HEK293 (cell line): Measurements from ENCODE around the gene NFIX.

Experiments
- ZBTB21 ChIP-seq: fragments of 450-650 bp; formaldehyde crosslinking; IDR thresholded peaks from 2 replicates; pipeline ENCODE4 v1.5.1; 2017; ENCODE audit warnings: missing biosample characterization, missing genetic modification characterization
- ZBTB8A ChIP-seq: fragments of 450-650 bp; formaldehyde crosslinking; IDR thresholded peaks from 2 replicates; pipeline ENCODE4 v1.5.1; 2016; ENCODE audit warnings: missing biosample characterization, missing genetic modification characterization
- ZNF292 ChIP-seq: fragments of 450-650 bp; formaldehyde crosslinking; IDR thresholded peaks from 2 replicates; pipeline ENCODE4 v1.5.1; 2016; ENCODE audit warnings: low read depth, missing biosample characterization, missing genetic modification characterization, borderline replicate concordance
- ZNF558 ChIP-seq: fragments of 450-650 bp; formaldehyde crosslinking; IDR thresholded peaks from 2 replicates; pipeline ENCODE4 v1.5.1; 2016; ENCODE audit warnings: missing biosample characterization, missing genetic modification characterization
- TF ChIP-seq, protein P1 (sequence below): fragments of 450-650 bp; formaldehyde crosslinking; IDR thresholded peaks from 2 replicates; pipeline ENCODE4 v1.5.1; 2016; ENCODE audit warnings: missing biosample characterization, missing genetic modification characterization
- TF ChIP-seq, protein P2 (sequence below): fragments of 450-650 bp; formaldehyde crosslinking; IDR thresholded peaks from 2 replicates; pipeline ENCODE4 v1.5.1; 2016; ENCODE audit warnings: missing biosample characterization, missing genetic modification characterization

DNA sequence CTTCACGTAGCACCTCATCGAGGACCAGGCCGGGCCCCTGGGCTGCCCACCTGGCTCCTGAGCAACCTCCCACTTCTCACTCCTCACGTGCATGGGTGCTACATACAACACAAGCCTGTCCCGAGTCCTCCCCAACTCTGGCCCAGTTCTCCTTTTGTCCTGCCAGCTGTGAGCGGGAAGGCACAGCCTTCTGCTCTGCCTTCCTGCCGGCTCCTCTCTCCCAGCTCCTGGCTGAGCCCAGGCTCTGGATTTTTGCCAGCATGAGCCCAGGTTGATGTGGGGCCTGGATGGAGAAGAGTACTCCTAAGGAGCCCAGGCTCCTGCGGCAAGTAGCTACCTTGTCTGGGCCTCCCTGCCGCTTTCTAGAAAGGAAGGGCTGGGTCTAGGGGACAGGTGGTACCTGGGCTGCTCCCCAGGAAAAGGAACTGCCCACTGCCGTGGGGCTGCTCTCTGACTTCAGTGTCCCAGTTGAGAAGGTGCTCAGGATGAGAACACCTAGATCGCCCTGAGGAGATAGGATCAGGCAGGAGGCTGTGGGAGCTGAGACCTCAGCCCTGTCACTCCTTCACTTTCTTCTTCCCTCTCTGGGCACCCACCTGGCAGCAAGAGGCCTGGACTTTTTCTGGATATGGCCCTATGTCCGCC, 83.7 kb downstream of the NFIX start:
- TF ChIP-seq, protein P1, sequence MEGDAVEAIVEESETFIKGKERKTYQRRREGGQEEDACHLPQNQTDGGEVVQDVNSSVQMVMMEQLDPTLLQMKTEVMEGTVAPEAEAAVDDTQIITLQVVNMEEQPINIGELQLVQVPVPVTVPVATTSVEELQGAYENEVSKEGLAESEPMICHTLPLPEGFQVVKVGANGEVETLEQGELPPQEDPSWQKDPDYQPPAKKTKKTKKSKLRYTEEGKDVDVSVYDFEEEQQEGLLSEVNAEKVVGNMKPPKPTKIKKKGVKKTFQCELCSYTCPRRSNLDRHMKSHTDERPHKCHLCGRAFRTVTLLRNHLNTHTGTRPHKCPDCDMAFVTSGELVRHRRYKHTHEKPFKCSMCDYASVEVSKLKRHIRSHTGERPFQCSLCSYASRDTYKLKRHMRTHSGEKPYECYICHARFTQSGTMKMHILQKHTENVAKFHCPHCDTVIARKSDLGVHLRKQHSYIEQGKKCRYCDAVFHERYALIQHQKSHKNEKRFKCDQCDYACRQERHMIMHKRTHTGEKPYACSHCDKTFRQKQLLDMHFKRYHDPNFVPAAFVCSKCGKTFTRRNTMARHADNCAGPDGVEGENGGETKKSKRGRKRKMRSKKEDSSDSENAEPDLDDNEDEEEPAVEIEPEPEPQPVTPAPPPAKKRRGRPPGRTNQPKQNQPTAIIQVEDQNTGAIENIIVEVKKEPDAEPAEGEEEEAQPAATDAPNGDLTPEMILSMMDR = no peak
- TF ChIP-seq ZBTB21 (tag by site-specific recombination) = no peak
- TF ChIP-seq ZBTB8A (tag by site-specific recombination) = no peak
- TF ChIP-seq, protein P2, sequence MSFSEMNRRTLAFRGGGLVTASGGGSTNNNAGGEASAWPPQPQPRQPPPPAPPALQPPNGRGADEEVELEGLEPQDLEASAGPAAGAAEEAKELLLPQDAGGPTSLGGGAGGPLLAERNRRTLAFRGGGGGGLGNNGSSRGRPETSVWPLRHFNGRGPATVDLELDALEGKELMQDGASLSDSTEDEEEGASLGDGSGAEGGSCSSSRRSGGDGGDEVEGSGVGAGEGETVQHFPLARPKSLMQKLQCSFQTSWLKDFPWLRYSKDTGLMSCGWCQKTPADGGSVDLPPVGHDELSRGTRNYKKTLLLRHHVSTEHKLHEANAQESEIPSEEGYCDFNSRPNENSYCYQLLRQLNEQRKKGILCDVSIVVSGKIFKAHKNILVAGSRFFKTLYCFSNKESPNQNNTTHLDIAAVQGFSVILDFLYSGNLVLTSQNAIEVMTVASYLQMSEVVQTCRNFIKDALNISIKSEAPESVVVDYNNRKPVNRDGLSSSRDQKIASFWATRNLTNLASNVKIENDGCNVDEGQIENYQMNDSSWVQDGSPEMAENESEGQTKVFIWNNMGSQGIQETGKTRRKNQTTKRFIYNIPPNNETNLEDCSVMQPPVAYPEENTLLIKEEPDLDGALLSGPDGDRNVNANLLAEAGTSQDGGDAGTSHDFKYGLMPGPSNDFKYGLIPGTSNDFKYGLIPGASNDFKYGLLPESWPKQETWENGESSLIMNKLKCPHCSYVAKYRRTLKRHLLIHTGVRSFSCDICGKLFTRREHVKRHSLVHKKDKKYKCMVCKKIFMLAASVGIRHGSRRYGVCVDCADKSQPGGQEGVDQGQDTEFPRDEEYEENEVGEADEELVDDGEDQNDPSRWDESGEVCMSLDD (tag by site-specific recombination) = no peak
- TF ChIP-seq ZNF558 (tag by site-specific recombination) = no peak
- no peak for TF ChIP-seq ZNF292
